ENCODE data around the gene INSR.

DNA sequence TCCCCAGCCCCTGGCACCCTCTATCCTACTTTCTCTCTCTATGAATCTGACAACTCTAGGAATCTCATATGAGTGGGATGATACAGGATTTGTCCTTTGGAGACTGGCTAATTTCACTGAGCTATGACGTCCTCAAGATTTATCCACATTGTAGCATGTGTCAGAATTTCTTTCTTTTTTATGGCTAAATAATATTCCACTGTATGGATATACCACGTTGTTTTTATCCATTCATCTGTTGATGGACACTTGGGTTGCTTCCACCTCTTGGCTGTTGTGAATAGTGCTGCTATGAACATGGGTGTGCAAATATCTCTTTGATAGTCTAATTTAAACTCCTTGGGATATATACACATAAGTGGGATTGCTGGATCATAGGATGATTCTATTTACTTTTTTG lies 24.0 kb upstream of the INSR start:
- TF ChIP-seq EZH2phosphoT487 (IDR thresholded peaks at IDR 0.05; ENCODE audit: unreplicated experiment) (no peak), POLR2AphosphoS5 (IDR thresholded peaks at IDR 0.05; ENCODE audit: low read depth) (no peak), JUNB (IDR thresholded peaks at IDR 0.05; ENCODE audit: unreplicated experiment) (no peak)
- TF ChIP-seq, protein P1, sequence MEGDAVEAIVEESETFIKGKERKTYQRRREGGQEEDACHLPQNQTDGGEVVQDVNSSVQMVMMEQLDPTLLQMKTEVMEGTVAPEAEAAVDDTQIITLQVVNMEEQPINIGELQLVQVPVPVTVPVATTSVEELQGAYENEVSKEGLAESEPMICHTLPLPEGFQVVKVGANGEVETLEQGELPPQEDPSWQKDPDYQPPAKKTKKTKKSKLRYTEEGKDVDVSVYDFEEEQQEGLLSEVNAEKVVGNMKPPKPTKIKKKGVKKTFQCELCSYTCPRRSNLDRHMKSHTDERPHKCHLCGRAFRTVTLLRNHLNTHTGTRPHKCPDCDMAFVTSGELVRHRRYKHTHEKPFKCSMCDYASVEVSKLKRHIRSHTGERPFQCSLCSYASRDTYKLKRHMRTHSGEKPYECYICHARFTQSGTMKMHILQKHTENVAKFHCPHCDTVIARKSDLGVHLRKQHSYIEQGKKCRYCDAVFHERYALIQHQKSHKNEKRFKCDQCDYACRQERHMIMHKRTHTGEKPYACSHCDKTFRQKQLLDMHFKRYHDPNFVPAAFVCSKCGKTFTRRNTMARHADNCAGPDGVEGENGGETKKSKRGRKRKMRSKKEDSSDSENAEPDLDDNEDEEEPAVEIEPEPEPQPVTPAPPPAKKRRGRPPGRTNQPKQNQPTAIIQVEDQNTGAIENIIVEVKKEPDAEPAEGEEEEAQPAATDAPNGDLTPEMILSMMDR (conservative IDR thresholded peaks at IDR 0.05; ENCODE audit: low read depth in 2 of 2), result no peak
- TF ChIP-seq, protein P2, sequence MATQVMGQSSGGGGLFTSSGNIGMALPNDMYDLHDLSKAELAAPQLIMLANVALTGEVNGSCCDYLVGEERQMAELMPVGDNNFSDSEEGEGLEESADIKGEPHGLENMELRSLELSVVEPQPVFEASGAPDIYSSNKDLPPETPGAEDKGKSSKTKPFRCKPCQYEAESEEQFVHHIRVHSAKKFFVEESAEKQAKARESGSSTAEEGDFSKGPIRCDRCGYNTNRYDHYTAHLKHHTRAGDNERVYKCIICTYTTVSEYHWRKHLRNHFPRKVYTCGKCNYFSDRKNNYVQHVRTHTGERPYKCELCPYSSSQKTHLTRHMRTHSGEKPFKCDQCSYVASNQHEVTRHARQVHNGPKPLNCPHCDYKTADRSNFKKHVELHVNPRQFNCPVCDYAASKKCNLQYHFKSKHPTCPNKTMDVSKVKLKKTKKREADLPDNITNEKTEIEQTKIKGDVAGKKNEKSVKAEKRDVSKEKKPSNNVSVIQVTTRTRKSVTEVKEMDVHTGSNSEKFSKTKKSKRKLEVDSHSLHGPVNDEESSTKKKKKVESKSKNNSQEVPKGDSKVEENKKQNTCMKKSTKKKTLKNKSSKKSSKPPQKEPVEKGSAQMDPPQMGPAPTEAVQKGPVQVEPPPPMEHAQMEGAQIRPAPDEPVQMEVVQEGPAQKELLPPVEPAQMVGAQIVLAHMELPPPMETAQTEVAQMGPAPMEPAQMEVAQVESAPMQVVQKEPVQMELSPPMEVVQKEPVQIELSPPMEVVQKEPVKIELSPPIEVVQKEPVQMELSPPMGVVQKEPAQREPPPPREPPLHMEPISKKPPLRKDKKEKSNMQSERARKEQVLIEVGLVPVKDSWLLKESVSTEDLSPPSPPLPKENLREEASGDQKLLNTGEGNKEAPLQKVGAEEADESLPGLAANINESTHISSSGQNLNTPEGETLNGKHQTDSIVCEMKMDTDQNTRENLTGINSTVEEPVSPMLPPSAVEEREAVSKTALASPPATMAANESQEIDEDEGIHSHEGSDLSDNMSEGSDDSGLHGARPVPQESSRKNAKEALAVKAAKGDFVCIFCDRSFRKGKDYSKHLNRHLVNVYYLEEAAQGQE (IDR thresholded peaks at IDR 0.05; ENCODE audit: unreplicated experiment), result no peak
